PC-9 (cell line): ENCODE results near the gene ALDH6A1. TPM values are rescaled to one million over a fixed set of nuclear protein-coding genes. Genes with fewer than 3 reads are reported as not detected.

Experiments
- BruUV-seq: library from RNA; stranded (reverse); fragments of 400-500 nt; replicated peaks from 2 replicates; lab custom pipeline; 2021; lab: Mats Ljungman, UMichigan
- CTCF ChIA-PET: fragments of 300-600 bp; sonication (Branson Sonifier 250); formaldehyde crosslinking; loops from one replicate; lab custom pipeline; 2022; ENCODE audit warnings: antibody characterized with exemption; lab: Charles Lee
- POLR2A ChIA-PET: fragments of 300-600 bp; sonication (Branson Sonifier 250); formaldehyde crosslinking; loops from one replicate; lab custom pipeline; 2022; ENCODE audit warnings: antibody characterized with exemption; ENCODE audit not compliant: unreplicated experiment; lab: Charles Lee
- DNase-seq, 2 experiments: peaks; one replicate each; pipeline versions ENCODE4 v3.0.0 to v3.0.0-alpha.2; 2015 to 2022; ENCODE audit warnings: mixed read lengths in 1 of 2
- H2AFZ ChIP-seq: fragments of 200-600 bp; sonication (generic); 2 replicates; pipeline ENCODE4 v1.8.1; 2017; ENCODE audit warnings: antibody characterized with exemption
- H3F3A ChIP-seq: fragments of 200-600 bp; sonication (generic); 2 replicates; pipeline ENCODE4 v1.8.1; 2017; ENCODE audit warnings: antibody characterized with exemption, mild to moderate bottlenecking, low read depth; ENCODE audit not compliant: insufficient read depth
- H3K27ac ChIP-seq: fragments of 200-600 bp; sonication (generic); 2 replicates; pipeline ENCODE4 v1.6.1; 2016; ENCODE audit warnings: mixed run types
- H3K27me3 ChIP-seq: fragments of 200-600 bp; sonication (generic); 2 replicates; pipeline ENCODE4 v1.6.1; 2016; ENCODE audit warnings: low read depth, mixed run types; ENCODE audit not compliant: insufficient read depth
- H3K36me3 ChIP-seq: fragments of 200-600 bp; sonication (generic); 2 replicates; pipeline ENCODE4 v1.6.1; 2016; ENCODE audit warnings: low read depth, mixed run types
- H3K4me1 ChIP-seq: fragments of 200-600 bp; sonication (generic); replicated peaks from 2 replicates; pipeline ENCODE4 v1.6.1; 2016; ENCODE audit warnings: mixed run types; ENCODE audit not compliant: insufficient read depth
- H3K4me2 ChIP-seq: fragments of 200-600 bp; sonication (generic); 2 replicates; pipeline ENCODE4 v1.6.1; 2017; ENCODE audit warnings: mixed run types
- H3K4me3 ChIP-seq: fragments of 200-600 bp; sonication (generic); 2 replicates; pipeline ENCODE4 v1.6.1; 2016; ENCODE audit warnings: mixed run types
- H3K79me2 ChIP-seq: fragments of 200-600 bp; sonication (generic); 2 replicates; pipeline ENCODE4 v1.6.1; 2017; ENCODE audit warnings: low read depth, mixed run types
- H3K9me2 ChIP-seq: fragments of 200-600 bp; sonication (generic); 2 replicates; pipeline ENCODE4 v1.8.1; 2017; ENCODE audit warnings: mild to moderate bottlenecking; ENCODE audit not compliant: insufficient read depth
- H3K9me3 ChIP-seq: fragments of 200-600 bp; sonication (generic); 2 replicates; pipeline ENCODE4 v1.8.1; 2016; ENCODE audit warnings: low read depth; ENCODE audit not compliant: insufficient read depth
- H4K20me1 ChIP-seq: fragments of 200-600 bp; sonication (generic); 2 replicates; pipeline ENCODE4 v1.8.1; 2017; ENCODE audit not compliant: insufficient read depth
- CTCF ChIP-seq: fragments of 200-600 bp; sonication (generic); conservative IDR thresholded peaks from 2 replicates; pipeline ENCODE4 v1.6.1; 2017; ENCODE audit warnings: mixed run types, antibody characterized with exemption, mild to moderate bottlenecking, moderate library complexity
- EZH2 ChIP-seq: fragments of 200-600 bp; sonication (generic); IDR thresholded peaks from 2 replicates; pipeline ENCODE4 v1.8.0; 2017; ENCODE audit warnings: antibody characterized with exemption, low read depth
- intact Hi-C: fragments of 100-400 bp; cut with micrococcal nuclease; formaldehyde crosslinking; loops from one replicate; pipeline ENCODE4 v1.10.0; 2022; ENCODE audit not compliant: unreplicated experiment
- total RNA-seq: library from RNA; stranded (reverse); gene quantifications from 2 replicates; pipeline ENCODE4 v1.2.3, GENCODE V29; 2021

ALDH6A1 gene
- total RNA-seq, 1 experiment from 2014 or later = 54.5 TPM

GRCh38 chr14:74083161-74083560, 1.1 kb downstream of the ALDH6A1 start:
- H3K27me3 ChIP-seq = no peaks in the 10 kb centered on the region
- intact Hi-C loops = no loop called here
- peak overlapping the region; percentile 100 for H3K4me2 ChIP-seq
- TF ChIP-seq CTCF = no peak
- no peak for TF ChIP-seq EZH2
- H3K4me3 ChIP-seq = peak overlapping the region; percentile 80
- CTCF ChIA-PET = interaction anchor here (0.9 kb wide), 1 partner anchor 136 kb away, joined by 4 read pairs; no protein-coding TSS in a partner anchor
- no TSS peak for BruUV-seq
- H3K9me2 ChIP-seq = no peaks in the 10 kb centered on the region
- H3K4me1 ChIP-seq = peaks cover 21% of the 10 kb centered on the region
- no peak overlapping the region for H3K27ac ChIP-seq
- POLR2A ChIA-PET = no interaction called here
- no peak for DNase-seq
- H3F3A ChIP-seq = no peaks in the 10 kb centered on the region; the same call in 1 of the 2 replicates
- peak overlapping the region; percentile 97; the same call in 1 of the 2 replicates for H2AFZ ChIP-seq
- H4K20me1 ChIP-seq = no peaks in the 10 kb centered on the region
- peaks cover 19% of the 10 kb centered on the region for H3K79me2 ChIP-seq
- H3K9me3 ChIP-seq = no peaks in the 10 kb centered on the region
- no peaks in the 10 kb centered on the region for H3K36me3 ChIP-seq

- Histone ChIP-seq H2AFZ (no peak overlapping the region), H3K79me2 (peaks cover 14% of the 10 kb centered on the region), H3K27ac (no peak overlapping the region), H3K9me3 (no peaks in the 10 kb centered on the region), H3K4me2 (no peak overlapping the region), H3K9me2 (no peaks in the 10 kb centered on the region), H3K36me3 (no peaks in the 10 kb centered on the region), H4K20me1 (no peaks in the 10 kb centered on the region), H3K4me3 (no peak overlapping the region), H3F3A (no peaks in the 10 kb centered on the region; the same call in 1 of the 2 replicates), H3K27me3 (no peaks in the 10 kb centered on the region), H3K4me1 (peaks cover 20% of the 10 kb centered on the region)
- no peak for DNase-seq
- no TSS peak for BruUV-seq
- ChIA-PET POLR2A (interaction anchor here (0.6 kb wide), 1 partner anchor 10 kb away, joined by 22 read pairs; no protein-coding TSS in a partner anchor), CTCF (no interaction called here)
- intact Hi-C loops = no loop called here
- TF ChIP-seq EZH2 (no peak), CTCF (no peak)
Observed at GRCh38 chr14:74081491-74081890, 2.8 kb downstream of the ALDH6A1 start.

GRCh38 chr14:74080820-74081460, 3.3 kb downstream of the ALDH6A1 start:
- TF ChIP-seq EZH2 (no peak), CTCF (no peak)
- no peak overlapping the region for H3K4me2 ChIP-seq
- no peaks in the 10 kb centered on the region; the same call in 1 of the 2 replicates for H3F3A ChIP-seq
- DNase-seq = no peak
- no peaks in the 10 kb centered on the region for H3K27me3 ChIP-seq
- intact Hi-C loops = no loop called here
- no peaks in the 10 kb centered on the region for H3K9me2 ChIP-seq
- peaks cover 14% of the 10 kb centered on the region for H3K4me1 ChIP-seq
- H3K4me3 ChIP-seq = no peak overlapping the region
- H4K20me1 ChIP-seq = no peaks in the 10 kb centered on the region
- POLR2A ChIA-PET = no interaction called here
- H2AFZ ChIP-seq = no peak overlapping the region
- no peak overlapping the region for H3K27ac ChIP-seq
- CTCF ChIA-PET = interaction anchor here (0.6 kb wide), 1 partner anchor 45 kb away, joined by 5 read pairs; no protein-coding TSS in a partner anchor
- BruUV-seq = no TSS peak
- H3K36me3 ChIP-seq = no peaks in the 10 kb centered on the region
- peaks cover 8% of the 10 kb centered on the region for H3K79me2 ChIP-seq
- H3K9me3 ChIP-seq = no peaks in the 10 kb centered on the region
